Neuronal stem cell (in vitro differentiated cells): ENCODE results near the gene XBP1.

Experiments
- DNase-seq: peaks from one replicate; pipeline ENCODE4 v3.0.0-alpha.2; 2013; ENCODE audit warnings: low spot score
- H2AFZ ChIP-seq: one replicate; pipeline ENCODE4 v1.6.1; 2013; ENCODE audit warnings: mild to moderate bottlenecking, low read length, inconsistent platforms
- H2AK5ac ChIP-seq: 2 replicates; pipeline ENCODE4 v1.6.1; 2013; ENCODE audit warnings: low read depth, mild to moderate bottlenecking, inconsistent platforms, low read length, moderate library complexity, mixed read lengths
- H2BK120ac ChIP-seq: 2 replicates; pipeline ENCODE4 v1.6.1; 2013; ENCODE audit warnings: low read depth, mild to moderate bottlenecking, inconsistent platforms, low read length, moderate library complexity, mixed read lengths
- H2BK12ac ChIP-seq: one replicate; pipeline ENCODE4 v1.6.1; 2013; ENCODE audit warnings: low read length, inconsistent platforms
- H2BK15ac ChIP-seq: 2 replicates; pipeline ENCODE4 v1.6.1; 2013; ENCODE audit warnings: mild to moderate bottlenecking, low read length, inconsistent platforms, mixed read lengths
- H2BK5ac ChIP-seq: one replicate; pipeline ENCODE4 v1.6.1; 2013; ENCODE audit warnings: inconsistent platforms, mild to moderate bottlenecking, low read length, moderate library complexity
- H3K14ac ChIP-seq: one replicate; pipeline ENCODE4 v1.6.1; 2013; ENCODE audit warnings: low read length, inconsistent platforms
- H3K18ac ChIP-seq: 2 replicates; pipeline ENCODE4 v1.6.1; 2013; ENCODE audit warnings: low read length, inconsistent platforms
- H3K23ac ChIP-seq: 2 replicates; pipeline ENCODE4 v1.6.1; 2013; ENCODE audit warnings: low read depth, mild to moderate bottlenecking, mixed read lengths, low read length, inconsistent platforms; ENCODE audit not compliant: poor library complexity
- H3K27ac ChIP-seq: replicated peaks from 3 replicates; pipeline ENCODE4 v1.5.1; 2013; ENCODE audit warnings: low read length, inconsistent platforms
- H3K27me3 ChIP-seq, 3 experiments: 2 replicates each; pipeline ENCODE4 v1.6.1; 2013; ENCODE audit warnings: low read length in 3 of 3, mild to moderate bottlenecking in 2 of 3, inconsistent platforms in 1 of 3, low read depth in 1 of 3, mixed read lengths in 1 of 3, moderate library complexity in 1 of 3; ENCODE audit not compliant: control insufficient read depth in 3 of 3, insufficient read depth in 3 of 3
- H3K36me3 ChIP-seq, 2 donors: replicated peaks in 1 of 2; 2 replicates each; pipeline ENCODE4 v1.6.1; 2013; ENCODE audit warnings: low read length in 2 of 2; ENCODE audit not compliant: control insufficient read depth in 2 of 2, insufficient read depth in 2 of 2
- H3K4ac ChIP-seq: 2 replicates; pipeline ENCODE4 v1.6.1; 2013; ENCODE audit warnings: inconsistent platforms, mild to moderate bottlenecking, low read length, moderate library complexity
- H3K4me1 ChIP-seq, 2 donors: 1 replicate in 1 of 2; 2 replicates in 1 of 2; pipeline ENCODE4 v1.6.1; 2013; ENCODE audit warnings: low read length in 2 of 2, low read depth in 1 of 2; ENCODE audit not compliant: control insufficient read depth in 2 of 2, insufficient read depth in 1 of 2
- H3K4me2 ChIP-seq: one replicate; pipeline ENCODE4 v1.6.1; 2013; ENCODE audit warnings: mild to moderate bottlenecking, low read length, inconsistent platforms; ENCODE audit not compliant: insufficient read depth, poor library complexity, severe bottlenecking
- H3K4me3 ChIP-seq, 2 donors: 2 replicates each; pipeline ENCODE4 v1.5.1; 2013; ENCODE audit warnings: low read length in 2 of 2, mild to moderate bottlenecking in 2 of 2, inconsistent platforms in 1 of 2, moderate library complexity in 1 of 2
- H3K79me1 ChIP-seq: one replicate; pipeline ENCODE4 v1.6.1; 2013; ENCODE audit warnings: low read depth, mild to moderate bottlenecking, inconsistent platforms, low read length, moderate library complexity
- H3K9ac ChIP-seq: one replicate; pipeline ENCODE4 v1.6.1; 2013; ENCODE audit warnings: mild to moderate bottlenecking, low read depth, low read length, inconsistent platforms; ENCODE audit not compliant: poor library complexity
- H3K9me3 ChIP-seq, 2 donors: replicated peaks in 1 of 2; 2 replicates each; pipeline versions ENCODE3 to v1.6.1; 2013; ENCODE audit warnings: low read length in 2 of 2, mild to moderate bottlenecking in 2 of 2, inconsistent platforms in 1 of 2, low read depth in 1 of 2, mixed read lengths in 1 of 2, moderate library complexity in 1 of 2; ENCODE audit not compliant: control insufficient read depth in 2 of 2, insufficient read depth in 1 of 2
- H4K8ac ChIP-seq: one replicate; pipeline ENCODE4 v1.6.1; 2013; ENCODE audit warnings: low read depth, mild to moderate bottlenecking, inconsistent platforms, low read length, moderate library complexity
- H4K91ac ChIP-seq: one replicate; pipeline ENCODE4 v1.6.1; 2013; ENCODE audit warnings: low read length, low read depth, mild to moderate bottlenecking, inconsistent platforms; ENCODE audit not compliant: poor library complexity
- WGBS, 2 donors: extraction: QIAGEN DNeasy Blood & Tissue Kit; methylation state at CpG; one replicate each; pipeline ENCODE4 v1.1.7; 2013; ENCODE audit warnings: missing lambda C conversion rate in 2 of 2, mixed read lengths in 1 of 2; ENCODE audit not compliant: insufficient read length in 2 of 2, insufficient replicate concordance in 1 of 2; ENCODE audit errors: extremely low coverage in 2 of 2; 5-methylcytosine and 5-hydroxymethylcytosine counted together

Gene XBP1

GRCh38 chr22:28788601-28789000, 11.8 kb downstream of the XBP1 start:
- Histone ChIP-seq H2BK120ac (no peak overlapping the region), H3K4me1 (no peaks in the 10 kb centered on the region), H4K91ac (no peak overlapping the region), H3K36me3 (peaks cover 10 to 79% of the 10 kb centered on the region in 2 donors), H3K9me3 (no peaks in the 10 kb centered on the region), H3K4me3 (no peak overlapping the region), H3K23ac (no peak overlapping the region), H2BK15ac (no peak overlapping the region), H3K27ac (no peak overlapping the region), H2AK5ac (no peak overlapping the region), H3K27me3 (no peaks in the 10 kb centered on the region), H3K4ac (no peak overlapping the region), H3K79me1 (no peaks in the 10 kb centered on the region), H2BK12ac (no peak overlapping the region), H3K14ac (no peak overlapping the region), H3K18ac (no peak overlapping the region), H2BK5ac (no peak overlapping the region), H3K9ac (no peak overlapping the region), H3K4me2 (no peak overlapping the region), H4K8ac (no peak overlapping the region), H2AFZ (no peak overlapping the region)
- no CpG with 5 or more reads among the region's 3 CpGs for WGBS, 2 donors
- DNase-seq: no peak

DNA sequence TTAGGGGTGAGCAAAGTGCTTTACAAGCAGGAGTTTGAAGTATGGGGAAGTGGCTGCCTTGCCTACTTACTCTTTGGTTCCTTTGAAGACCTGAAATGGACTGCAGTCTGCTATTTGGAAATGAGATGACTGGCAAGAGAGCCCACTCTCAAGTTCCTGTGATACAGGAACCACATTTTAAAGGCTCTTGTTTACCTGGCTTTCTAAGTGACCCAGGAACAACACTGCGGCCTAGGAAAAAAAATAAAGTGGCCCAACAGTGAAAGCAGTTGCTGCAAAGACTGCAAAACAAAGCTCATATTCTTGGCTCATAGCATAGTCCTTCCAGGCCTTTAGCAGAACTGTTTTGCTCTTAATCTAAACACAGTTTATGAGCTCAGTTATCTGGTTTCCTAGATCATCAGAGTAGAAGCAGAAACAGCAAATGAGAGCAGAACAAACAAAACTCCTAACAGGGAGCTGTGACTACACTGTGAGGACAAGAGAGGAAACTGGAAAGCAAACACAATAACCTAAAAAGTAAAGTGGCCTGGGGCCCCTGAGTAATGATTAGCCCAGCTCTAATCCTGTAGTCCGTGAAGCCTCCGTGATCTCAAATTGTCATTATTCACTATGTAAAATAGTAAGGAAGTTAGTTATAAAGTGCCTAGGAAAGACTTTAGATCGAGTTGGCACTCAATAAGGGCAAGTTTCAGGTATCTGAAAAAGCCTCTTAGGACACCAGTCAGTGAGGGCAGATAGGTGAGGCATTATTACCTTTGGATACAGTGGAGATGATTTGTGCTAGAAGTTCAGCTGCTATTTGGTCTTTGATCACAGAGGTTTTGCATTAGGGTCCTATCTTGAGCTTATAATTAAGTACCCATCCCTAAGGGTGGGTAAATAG, 16.3 kb downstream of the XBP1 start:
- Histone ChIP-seq H3K23ac (no peak overlapping the region), H3K9me3 (no peaks in the 10 kb centered on the region), H3K27ac (no peak overlapping the region), H2BK12ac (no peak overlapping the region), H3K4me1 (no peaks in the 10 kb centered on the region), H3K4ac (no peak overlapping the region), H2BK120ac (no peak overlapping the region), H3K9ac (no peak overlapping the region), H2BK5ac (no peak overlapping the region), H3K27me3 (no peaks in the 10 kb centered on the region), H3K4me2 (no peak overlapping the region), H3K18ac (no peak overlapping the region), H2AFZ (no peak overlapping the region), H3K4me3 (no peak overlapping the region), H2AK5ac (no peak overlapping the region), H3K14ac (no peak overlapping the region), H3K36me3 (peaks cover 18 to 96% of the 10 kb centered on the region in 2 donors), H2BK15ac (no peak overlapping the region), H4K8ac (no peak overlapping the region), H4K91ac (no peak overlapping the region), H3K79me1 (no peaks in the 10 kb centered on the region)
- no CpG with 5 or more reads among the region's 4 CpGs for WGBS, 2 donors
- no peak for DNase-seq

- Histone ChIP-seq H2BK120ac (no peak overlapping the region), H3K4me2 (no peak overlapping the region), H3K79me1 (peaks cover 2% of the 10 kb centered on the region), H3K9me3 (peaks cover 0 to under 1% of the 10 kb centered on the region in 2 donors), H3K36me3 (peaks cover 19 to 95% of the 10 kb centered on the region in 2 donors), H3K27ac (no peak overlapping the region), H3K4ac (no peak overlapping the region), H3K9ac (no peak overlapping the region), H3K4me3 (no peak overlapping the region), H3K4me1 (no peaks in the 10 kb centered on the region), H3K27me3 (no peaks in the 10 kb centered on the region), H4K8ac (no peak overlapping the region), H3K14ac (no peak overlapping the region), H2BK5ac (no peak overlapping the region), H2BK12ac (no peak overlapping the region), H2AFZ (no peak overlapping the region), H3K18ac (no peak overlapping the region), H2AK5ac (no peak overlapping the region), H2BK15ac (no peak overlapping the region), H4K91ac (no peak overlapping the region), H3K23ac (no peak overlapping the region)
- WGBS, 2 donors: no CpG with 5 or more reads among the region's 1 CpG
- DNase-seq: no peak
These were observed 20.1 kb downstream of the XBP1 start for GRCh38 chr22:28780296-28780695.

GRCh38 chr22:28779833-28780232, 20.5 kb downstream of the XBP1 start:
- H3K9ac ChIP-seq: no peak overlapping the region
- H2BK120ac ChIP-seq: no peak overlapping the region
- peaks cover 17 to 95% of the 10 kb centered on the region in 2 donors for H3K36me3 ChIP-seq
- H3K27ac ChIP-seq: no peak overlapping the region
- no peak overlapping the region for H3K14ac ChIP-seq
- no peak overlapping the region for H2BK12ac ChIP-seq
- H3K9me3 ChIP-seq: peaks cover 0 to 5% of the 10 kb centered on the region in 2 donors
- H2AK5ac ChIP-seq: no peak overlapping the region
- H3K23ac ChIP-seq: no peak overlapping the region
- H2BK15ac ChIP-seq: no peak overlapping the region
- H3K4me1 ChIP-seq: no peaks in the 10 kb centered on the region
- no peak overlapping the region for H3K4me2 ChIP-seq
- H3K79me1 ChIP-seq: peaks cover 3% of the 10 kb centered on the region
- no peak overlapping the region for H3K18ac ChIP-seq
- no peak overlapping the region for H3K4ac ChIP-seq
- H2AFZ ChIP-seq: no peak overlapping the region
- H3K27me3 ChIP-seq: no peaks in the 10 kb centered on the region
- no peak for DNase-seq
- no CpG with 5 or more reads among the region's 5 CpGs for WGBS, 2 donors
- H4K8ac ChIP-seq: no peak overlapping the region
- no peak overlapping the region for H4K91ac ChIP-seq
- no peak overlapping the region for H3K4me3 ChIP-seq
- H2BK5ac ChIP-seq: no peak overlapping the region
